HT1080 (cell line): ENCODE measurements around the gene MMGT1. TPM values are rescaled to one million over a fixed set of nuclear protein-coding genes. Genes with fewer than 3 reads are reported as not detected.
"Not testable (repeated sequence)": the region's sequence is repeated elsewhere in the genome, so short reads cannot be mapped to it uniquely, and the experiment has no call there.

Experiments used
- DNase-seq: peaks from one replicate; pipeline ENCODE4 v3.0.0-alpha.2; 2015; ENCODE audit warnings: low read depth
- total RNA-seq: library from RNA; depleted of rRNA; stranded (reverse); fragments of >200 nt; shearing (Covaris generic); gene quantifications from 2 replicates; pipeline ENCODE4 v1.2.3, GENCODE V29; 2014; rRNA removed

The MMGT1 gene
- total RNA-seq, 1 experiment from 2014 or later: 16.4 TPM

DNA sequence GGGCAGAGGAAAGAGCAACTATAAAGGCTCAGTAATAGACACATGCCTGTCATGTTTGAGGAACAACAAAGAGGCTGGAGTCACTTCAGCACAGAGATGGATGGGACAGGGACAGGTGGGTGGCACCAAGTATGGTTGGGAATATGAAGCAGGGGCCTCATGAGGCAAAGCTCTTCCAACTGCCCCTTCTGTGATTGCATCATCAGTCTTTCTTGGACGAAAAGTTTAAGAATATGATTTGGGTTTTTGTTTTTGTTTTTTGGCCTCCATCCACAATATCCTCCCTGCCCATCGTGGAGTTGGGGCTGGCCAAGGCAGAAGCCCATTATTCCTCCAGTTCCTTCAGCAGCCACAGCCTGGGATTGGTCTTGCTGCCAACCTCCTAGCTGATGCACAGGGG lies 45.9 kb downstream of the MMGT1 start:
- DNase-seq: no peak

DNA sequence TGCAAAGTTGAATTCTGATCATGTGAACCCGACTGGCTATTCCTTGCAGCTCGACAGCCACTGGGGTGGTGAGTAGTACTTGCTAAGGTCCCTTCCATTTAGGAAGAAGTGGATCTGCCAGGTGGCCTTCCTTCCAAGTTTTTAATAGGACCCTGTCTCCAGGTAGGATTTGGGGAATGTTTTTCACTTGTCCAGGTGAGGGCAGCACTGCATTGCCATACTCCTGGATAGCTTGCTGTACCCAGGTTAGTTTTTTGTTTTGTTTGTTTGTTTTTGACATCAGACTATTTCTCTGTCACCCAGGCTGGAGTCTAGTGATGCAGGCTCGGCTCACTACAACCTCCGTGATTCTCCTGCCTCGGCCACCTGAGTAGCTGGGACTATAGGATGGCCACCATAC lies 50.4 kb downstream of the MMGT1 start:
- no peak for DNase-seq

DNA sequence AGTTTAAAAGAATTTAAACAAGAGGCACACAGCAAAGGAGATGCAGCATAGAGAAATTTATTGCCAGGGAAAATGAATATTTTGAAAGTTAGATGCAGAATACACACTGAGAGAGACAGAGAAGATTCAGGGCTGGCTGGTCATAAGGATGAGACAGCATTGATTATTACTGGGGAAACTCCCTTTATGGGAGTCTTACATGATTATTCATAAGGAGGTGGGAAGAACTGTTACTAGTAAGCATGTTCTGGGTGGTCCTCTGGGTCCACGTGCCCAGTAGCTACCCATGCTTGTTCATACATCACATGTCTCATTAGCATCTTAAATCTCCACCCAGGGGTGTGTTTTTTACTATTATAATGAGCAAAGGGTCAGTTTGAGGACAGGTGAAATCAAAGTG lies 53.3 kb downstream of the MMGT1 start:
- not testable (repeated sequence) for DNase-seq

DNA sequence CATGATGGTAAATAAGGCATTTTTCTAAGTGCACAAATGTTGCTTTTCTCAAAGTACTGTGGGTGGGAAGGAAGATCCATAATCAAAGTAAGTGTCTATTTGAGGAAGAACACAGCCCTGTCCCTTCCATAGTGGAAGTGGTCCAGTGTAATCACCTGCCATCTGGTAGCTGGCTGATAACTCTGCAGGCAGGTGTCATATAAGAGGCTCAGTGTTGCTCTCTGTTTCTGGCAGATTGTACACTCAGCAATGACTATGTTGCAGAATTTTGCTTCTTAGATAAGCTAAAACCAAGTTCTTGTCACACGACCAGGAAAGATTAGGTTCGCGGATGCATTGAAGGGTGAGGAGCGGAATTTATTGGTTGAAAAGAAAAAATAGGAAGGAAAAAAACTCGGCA lies 59.4 kb downstream of the MMGT1 start:
- no peak for DNase-seq

Other genes with a start within 250 kb of the MMGT1 start
- gene CT45A3, start 205.8 kb downstream of the MMGT1 start, total RNA-seq: 0.24 and 0.47 TPM in 2 replicates
- gene CT45A5, start 188.5 kb downstream of the MMGT1 start, total RNA-seq: 4.1 and 5.8 TPM in 2 replicates
- not detected in 2 replicates for gene CT45A6, start 171.2 kb downstream of the MMGT1 start, total RNA-seq
- gene CT45A2, start 154.0 kb downstream of the MMGT1 start, total RNA-seq: 14.2 and 28.2 TPM in 2 replicates
- gene CT45A7, start 136.7 kb downstream of the MMGT1 start, total RNA-seq: not detected in 2 replicates
- 13.6 TPM in 1 of 2 replicates, not detected in the other for gene CT45A8, start 119.5 kb downstream of the MMGT1 start, total RNA-seq
- 13.7 TPM in 1 of 2 replicates, not detected in the other for gene CT45A9, start 102.2 kb downstream of the MMGT1 start, total RNA-seq
- 30.6 and 42.2 TPM in 2 replicates for gene CT45A10, start 80.5 kb downstream of the MMGT1 start, total RNA-seq
- gene SAGE1, start 80.3 kb downstream of the MMGT1 start, total RNA-seq: 5.3 and 6.9 TPM in 2 replicates
- gene SLC9A6, start 11.4 kb upstream of the MMGT1 start, total RNA-seq: 10.2 and 13.7 TPM in 2 replicates
- gene FHL1, start 173.5 kb upstream of the MMGT1 start, total RNA-seq: 87.9 and 97.2 TPM in 2 replicates